HG02943 (cell line): ENCODE results near the gene NDUFB1.
A peak's percentile ranks its signal among the peaks of the same experiment; 100 is the strongest.

Experiments used
- ATAC-seq: cut with Tn5 transposase; IDR thresholded peaks from one replicate; pipeline ENCODE4 v1.9.1; 2021; ENCODE audit warnings: mild to moderate bottlenecking, low read depth, moderate library complexity; ENCODE audit not compliant: unreplicated experiment

NDUFB1 gene

GRCh38 chr14:92121670-92122350, at the start of gene NDUFB1, which contains the start of gene CPSF2:
Gene NDUFB1 (minus strand): TSS chr14:92121706. CDS start chr14:92117637, 4,069 bp downstream.
Gene CPSF2 (plus strand): TSS chr14:92121969. CDS start chr14:92130985, 9,016 bp downstream.
- ATAC-seq, result peak; percentile 88

DNA sequence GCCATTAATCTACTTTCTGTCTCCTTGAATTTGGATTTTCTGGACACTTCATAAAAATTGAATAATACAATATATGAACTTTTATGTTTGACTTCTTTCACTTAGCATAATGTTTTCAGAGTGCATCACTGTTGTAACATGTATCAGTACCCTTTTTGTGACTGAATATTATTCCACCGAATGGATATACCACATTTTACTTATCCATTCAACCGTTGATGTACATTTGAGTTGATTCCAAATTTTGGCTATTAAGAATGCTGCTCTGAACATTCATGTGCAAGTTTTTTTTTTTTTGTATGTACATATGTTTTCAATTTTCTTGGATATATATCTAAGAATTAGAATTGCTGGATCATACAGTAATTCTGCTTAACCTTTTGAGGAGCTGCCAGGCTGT, 43.5 kb upstream of the NDUFB1 start:
- no peak for ATAC-seq

GRCh38 chr14:92161521-92161920, 40.0 kb upstream of the NDUFB1 start:
- ATAC-seq, result no peak

DNA sequence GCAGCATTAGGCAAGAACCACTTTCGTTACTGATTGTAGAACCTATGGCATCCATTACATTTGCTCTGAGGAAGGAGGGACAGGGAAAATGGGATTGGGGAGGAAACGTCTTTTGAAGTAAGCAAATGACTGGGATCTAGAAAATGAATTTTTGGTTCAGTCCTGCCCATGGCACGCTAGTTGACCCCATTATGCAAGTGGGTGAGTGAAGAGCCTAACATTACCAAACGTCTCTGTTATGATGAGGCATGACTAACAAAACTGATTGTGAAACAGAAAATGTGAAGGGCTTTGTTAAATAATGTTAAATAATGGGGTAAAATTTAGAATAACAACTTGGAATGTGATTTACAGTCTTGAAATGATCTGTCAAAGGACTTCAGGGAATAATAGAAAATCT, 39.1 kb upstream of the NDUFB1 start:
- ATAC-seq, result no peak

- no peak for ATAC-seq
These were observed 32.9 kb upstream of the NDUFB1 start for GRCh38 chr14:92154283-92154942.

- no peak for ATAC-seq
These were observed 32.1 kb upstream of the NDUFB1 start for GRCh38 chr14:92153581-92153980.

DNA sequence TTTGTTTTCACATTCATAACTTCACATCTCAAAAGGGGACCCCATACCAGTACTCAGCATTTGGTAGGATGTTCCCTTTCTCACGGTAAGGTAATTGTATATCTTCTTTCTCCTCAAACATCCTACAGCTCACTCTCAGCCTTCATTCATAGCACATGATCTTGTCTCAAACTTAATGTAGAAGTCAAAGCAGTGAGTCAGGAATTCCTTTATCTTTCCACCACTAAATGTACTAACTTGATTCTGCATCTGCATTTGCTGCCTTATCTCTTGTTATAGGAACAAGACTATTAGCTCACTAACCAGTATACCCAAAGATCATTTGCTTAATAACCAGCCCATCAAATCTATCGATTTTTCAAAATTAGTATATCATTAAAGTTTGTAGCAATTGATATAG, 23.2 kb upstream of the NDUFB1 start:
- ATAC-seq, result no peak

DNA sequence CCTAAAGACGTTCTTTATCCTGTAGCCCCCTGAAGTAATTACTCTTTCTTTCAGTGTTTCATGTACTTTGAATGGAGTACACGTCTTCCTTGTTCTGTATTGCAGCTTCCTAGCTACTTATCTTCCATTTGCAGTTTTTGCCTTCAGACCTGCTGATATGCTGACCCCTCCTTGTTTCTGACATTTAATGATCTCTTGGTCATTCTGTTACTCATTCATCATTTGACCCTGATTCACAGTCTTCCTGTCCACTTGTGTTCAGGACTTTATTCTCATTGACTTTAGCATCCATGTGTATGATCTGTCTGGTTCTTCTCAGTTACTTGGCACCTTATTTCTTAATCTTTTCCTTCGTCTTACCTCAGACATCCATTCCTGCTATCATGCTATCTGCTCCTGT, 22.5 kb upstream of the NDUFB1 start:
- ATAC-seq, result no peak

DNA sequence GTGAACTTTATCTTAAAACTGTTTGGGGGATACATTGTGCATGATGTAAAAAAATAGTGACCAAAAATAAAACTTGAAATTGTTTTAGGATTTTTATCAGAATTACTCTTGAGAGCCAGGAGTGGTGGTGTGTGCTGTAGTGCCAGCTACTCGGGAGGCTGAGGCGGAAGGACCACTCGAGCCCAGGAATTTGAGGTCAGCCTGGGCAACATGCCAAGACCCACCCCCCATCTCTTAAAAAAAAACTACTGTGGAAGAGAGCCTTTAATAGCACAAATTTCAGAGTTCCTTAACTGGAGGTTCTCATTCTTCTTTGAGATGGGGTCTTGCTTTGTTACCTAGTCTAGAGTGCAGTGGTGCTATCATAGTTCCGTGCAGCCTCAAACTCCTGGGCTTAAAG, 21.8 kb upstream of the NDUFB1 start:
- ATAC-seq, result no peak

DNA sequence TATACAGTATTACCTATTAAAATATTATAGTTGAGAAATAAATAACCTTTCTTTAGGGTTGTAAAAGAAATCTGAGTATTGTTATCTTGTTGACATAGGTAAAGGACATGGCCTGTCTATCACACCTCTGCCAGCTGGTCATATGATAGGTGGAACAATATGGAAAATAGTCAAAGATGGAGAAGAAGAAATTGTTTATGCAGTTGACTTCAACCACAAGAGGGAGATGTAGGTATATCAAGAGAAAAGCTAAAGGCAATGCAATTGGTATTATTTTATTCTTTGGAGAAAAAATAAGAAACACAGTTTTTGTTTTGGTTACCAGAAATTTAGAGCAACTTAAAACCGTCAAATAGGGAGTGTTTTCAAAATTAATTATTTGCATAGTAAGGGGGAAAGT, 13.8 kb upstream of the NDUFB1 start:
- ATAC-seq, result no peak

DNA sequence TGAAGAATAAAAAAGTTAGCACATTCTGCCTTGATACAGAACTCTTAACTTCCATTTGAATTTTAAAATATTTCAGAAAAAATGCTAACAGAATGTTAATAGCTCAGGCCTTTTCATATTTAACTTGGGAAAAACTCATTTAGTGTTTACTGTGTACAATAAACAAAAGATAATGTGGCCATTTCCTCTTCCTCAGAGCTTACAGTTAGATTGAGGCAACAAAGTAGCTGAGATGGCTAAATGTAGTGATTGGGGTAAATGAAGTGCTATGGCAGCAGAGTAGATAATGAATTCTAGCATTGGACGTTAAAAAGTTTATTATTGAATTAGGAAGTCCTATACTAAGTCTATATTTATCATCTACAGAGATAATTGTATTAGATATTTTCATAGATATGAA, 12.9 kb upstream of the NDUFB1 start:
- ATAC-seq, result no peak

DNA sequence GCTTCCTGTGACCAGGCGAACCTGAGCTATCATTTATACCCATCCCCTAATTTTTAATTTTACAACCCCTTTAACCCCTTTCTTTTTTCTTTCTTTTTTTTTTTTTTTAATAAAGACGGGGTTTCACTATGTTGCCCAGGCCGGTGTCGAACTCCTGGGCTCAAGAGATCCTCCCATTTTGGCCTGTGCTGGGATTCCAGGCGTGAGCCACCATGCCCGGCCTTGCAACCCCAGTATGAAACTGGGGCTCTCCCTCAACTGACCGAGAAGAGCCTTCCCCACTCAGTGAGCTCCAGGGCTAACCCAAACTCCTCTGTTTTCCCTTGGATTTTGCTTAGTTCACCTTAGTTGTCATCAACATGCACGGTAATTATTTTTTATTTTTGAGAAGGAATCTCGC, 1.3 kb upstream of the NDUFB1 start:
- no peak for ATAC-seq

- no peak for ATAC-seq
These were observed 808 bp upstream of the NDUFB1 start for GRCh38 chr14:92122351-92122677.

DNA sequence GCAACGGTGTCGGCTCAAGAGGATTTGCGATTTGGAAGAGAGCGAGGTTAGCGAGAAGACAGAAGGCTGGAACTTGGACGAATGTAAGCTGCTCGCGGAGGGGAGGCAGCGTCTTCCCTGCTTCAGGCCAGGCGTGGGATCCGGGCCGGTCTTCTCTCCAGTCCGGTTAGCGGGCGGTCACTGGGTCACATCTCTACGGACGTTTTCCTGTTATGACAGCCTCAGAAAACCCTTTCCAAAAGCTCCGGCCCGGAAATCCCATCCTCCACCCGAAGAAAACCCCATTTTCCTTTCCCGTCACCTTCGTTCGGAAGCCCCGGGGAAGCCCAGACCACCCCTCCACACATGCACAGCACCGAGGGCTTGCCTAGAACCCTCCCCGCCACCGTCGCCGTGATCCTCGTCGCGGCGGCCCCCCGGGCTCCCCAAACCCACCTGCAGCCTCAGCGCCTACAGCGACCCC, 268 bp downstream of the NDUFB1 start:
- ATAC-seq, result peak; percentile 15

- ATAC-seq, result no peak
These were observed 12.0 kb downstream of the NDUFB1 start for GRCh38 chr14:92109490-92109889.

DNA sequence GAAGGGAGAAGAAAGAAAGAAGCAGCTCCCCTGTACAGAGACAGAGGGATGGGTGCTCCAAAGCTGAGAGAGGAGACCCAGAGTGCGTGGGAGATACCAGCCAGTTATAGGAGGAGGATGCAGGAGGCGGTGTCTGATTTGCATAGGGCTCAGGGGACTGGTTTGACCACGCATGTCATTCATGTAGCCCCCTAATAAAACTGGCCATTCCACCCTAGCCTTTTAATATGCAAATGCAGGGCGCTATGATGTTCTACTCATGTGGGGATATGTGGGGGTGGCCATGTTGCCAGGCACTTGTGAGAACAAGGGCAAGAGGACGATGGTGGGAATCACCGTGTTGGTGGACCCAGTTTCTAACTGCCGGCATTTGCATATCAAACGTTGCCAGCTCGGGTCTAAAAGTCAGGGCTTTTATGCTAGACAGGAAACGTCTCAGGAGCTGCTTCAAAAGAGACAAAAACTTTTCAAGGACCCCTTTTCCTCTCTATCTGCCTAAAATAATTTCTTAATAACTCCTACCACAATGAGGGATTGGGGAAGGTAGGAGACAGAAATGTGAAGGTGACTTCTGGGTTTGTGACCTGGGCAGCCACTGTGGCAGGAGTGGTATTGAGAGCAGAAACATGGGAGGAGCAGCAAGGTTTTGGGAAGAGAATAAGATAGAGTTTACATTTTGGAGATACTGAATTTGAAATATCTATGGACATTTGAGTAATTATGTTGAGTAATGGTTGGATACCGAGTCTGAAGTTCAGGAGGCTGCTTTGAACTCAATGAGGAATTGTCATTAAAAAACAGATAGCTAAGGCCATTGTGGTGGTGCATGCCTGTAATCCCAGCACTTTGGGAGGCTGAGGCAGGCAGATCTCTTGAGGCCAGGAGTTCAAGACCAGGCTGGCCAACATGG, 12.9 kb downstream of the NDUFB1 start:
- ATAC-seq, result no peak

- peak; percentile 80 for ATAC-seq
These were observed 15.2 kb downstream of the NDUFB1 start, which contains the start of gene ATXN3 for GRCh38 chr14:92106143-92106926. Gene ATXN3 (minus strand): TSS chr14:92106582. CDS start chr14:92106552, 30 bp downstream.

DNA sequence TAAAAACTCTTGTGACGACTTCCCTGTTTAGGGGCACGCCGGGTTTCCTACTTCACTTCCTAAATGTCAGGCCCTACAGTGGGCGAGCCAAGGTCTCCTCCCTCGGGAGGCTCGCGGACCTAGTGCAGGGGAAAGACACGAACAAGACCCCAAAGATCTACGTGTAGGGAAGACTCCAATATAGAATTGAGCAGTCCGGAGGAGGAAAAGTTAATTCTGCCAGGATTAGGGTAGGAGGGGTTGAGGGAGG, 15.7 kb downstream of the NDUFB1 start:
- ATAC-seq, result peak; percentile 12

DNA sequence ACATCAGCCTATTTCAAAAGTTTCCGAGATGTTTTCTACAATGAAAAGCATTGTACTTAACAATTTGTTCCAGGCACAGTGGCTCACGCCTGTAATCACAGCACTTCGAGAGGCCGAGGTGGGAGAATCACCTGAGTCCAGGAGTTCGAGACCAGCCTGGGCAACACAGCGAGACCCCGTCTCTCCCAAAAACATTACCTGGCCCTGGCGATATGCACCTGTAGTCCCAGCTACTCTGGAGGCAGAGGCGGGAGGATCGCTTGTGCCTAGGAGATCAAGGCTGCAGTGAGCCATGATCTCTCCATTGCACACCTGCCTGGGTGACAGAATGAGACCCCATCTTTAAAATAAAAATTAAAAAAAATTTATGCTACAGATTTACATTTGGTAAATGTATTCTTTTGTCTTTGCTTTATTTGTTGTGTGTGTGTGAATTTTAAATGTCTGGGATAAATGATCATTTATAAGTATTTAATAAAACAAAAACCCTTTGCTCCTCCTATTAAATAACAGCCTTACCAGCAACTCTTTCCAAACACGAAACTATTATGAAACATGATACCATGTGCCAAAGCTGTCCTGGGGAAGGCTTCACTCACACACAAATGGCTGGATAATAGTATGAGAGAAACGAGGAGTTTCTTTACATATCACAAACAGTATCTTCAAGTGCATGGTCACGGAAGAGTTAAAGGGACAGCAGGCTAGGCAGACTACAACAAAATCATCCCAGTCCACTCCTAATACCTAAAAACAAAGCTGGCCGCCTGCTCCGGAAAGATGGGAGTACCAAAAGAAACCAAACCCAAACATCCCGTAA, 16.2 kb downstream of the NDUFB1 start:
- ATAC-seq, result no peak
